ENCODE results near the gene ASAP3.
A peak's percentile ranks its signal among the peaks of the same experiment; 100 is the strongest.

The ASAP3 gene

GRCh38 chr1:23483321-23484252 is at the start of gene ASAP3:
ASAP3 (minus strand) TSS chr1:23484179; CDS start chr1:23484133, 46 bp downstream.
- DNase-seq (ENCODE audit: low read depth), result peak; percentile 39

GRCh38 chr1:23533246-23534023 is 49.5 kb upstream of the ASAP3 start:
- no peak for DNase-seq (ENCODE audit: low read depth)

DNA sequence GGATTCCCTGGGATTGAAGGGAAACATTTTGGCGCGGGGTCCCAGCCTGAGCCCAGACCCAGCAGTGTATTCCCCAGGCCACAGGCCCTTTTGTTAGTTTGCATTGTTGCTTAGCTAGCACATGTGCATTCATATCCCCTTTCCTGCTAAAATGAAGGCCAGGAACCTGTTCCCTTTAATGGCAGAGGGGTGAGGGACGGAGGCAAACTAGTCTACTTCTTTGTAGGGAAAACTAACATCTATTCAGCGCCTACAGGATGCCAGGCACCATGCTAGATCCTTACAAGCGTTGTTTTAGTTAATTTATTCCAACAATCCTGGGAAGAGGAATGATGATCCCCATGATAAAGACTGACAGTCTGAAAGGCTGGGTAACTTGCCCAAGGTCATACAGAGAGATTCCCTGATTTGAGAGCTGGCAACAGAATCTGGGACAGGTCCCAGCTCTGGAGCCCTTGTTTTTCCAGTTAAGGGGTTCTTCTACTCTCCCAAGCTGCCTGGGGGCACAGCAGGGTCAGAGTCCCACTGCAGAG is 47.6 kb upstream of the ASAP3 start:
- no peak for DNase-seq (ENCODE audit: low read depth)

DNA sequence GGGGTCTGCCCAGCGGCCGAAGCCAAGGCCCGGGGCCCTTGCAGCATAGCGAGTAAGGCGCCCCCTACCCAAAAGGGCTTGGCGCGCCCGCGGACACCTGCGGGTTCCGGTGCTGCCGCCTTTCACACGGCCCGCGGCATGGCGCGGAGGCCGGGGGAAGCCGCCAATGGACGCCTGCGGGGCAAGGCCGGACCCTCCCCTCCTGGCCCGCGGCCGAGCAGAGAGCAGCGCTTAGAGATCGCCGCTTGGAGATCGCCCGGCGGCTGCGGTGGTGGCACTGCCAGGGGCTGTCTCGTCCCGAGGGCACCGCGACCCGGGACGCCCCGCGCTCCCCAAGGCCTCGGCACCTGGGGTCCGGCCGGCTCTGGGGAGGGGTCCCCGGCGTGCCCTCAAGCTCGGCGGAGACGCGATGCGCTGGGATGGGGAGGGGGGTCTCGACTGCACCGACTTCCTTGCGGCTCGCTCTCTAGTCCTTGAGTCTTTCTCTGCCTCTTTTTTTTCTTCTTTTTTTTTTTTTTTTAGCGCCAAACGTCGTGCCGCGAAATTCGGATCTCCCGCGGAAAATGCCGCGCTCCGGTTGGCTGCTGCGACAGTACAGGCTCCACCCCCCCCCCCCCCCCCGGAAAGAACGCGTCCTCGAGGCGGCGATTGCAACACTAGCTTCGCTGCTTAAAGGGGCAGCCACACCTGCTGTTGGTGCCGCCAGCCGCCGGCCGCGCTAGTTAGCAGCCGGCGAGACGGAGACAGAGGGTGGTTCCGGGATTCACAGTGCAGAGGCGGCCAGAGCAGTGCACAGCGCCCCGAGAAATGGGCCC is 47.0 kb upstream of the ASAP3 start, which contains the start of gene E2F2:
TSS of gene E2F2 (minus strand) at position 487 of the 815 bp plus-strand sequence. CDS start at position 47, 440 bp downstream.
- peak; percentile 86 for DNase-seq (ENCODE audit: low read depth)

- no peak for DNase-seq (ENCODE audit: low read depth)
Observed at GRCh38 chr1:23530087-23530746, 46.2 kb upstream of the ASAP3 start.

- peak; percentile 27 for DNase-seq (ENCODE audit: low read depth)
Observed at GRCh38 chr1:23529146-23530086, 45.4 kb upstream of the ASAP3 start.

DNA sequence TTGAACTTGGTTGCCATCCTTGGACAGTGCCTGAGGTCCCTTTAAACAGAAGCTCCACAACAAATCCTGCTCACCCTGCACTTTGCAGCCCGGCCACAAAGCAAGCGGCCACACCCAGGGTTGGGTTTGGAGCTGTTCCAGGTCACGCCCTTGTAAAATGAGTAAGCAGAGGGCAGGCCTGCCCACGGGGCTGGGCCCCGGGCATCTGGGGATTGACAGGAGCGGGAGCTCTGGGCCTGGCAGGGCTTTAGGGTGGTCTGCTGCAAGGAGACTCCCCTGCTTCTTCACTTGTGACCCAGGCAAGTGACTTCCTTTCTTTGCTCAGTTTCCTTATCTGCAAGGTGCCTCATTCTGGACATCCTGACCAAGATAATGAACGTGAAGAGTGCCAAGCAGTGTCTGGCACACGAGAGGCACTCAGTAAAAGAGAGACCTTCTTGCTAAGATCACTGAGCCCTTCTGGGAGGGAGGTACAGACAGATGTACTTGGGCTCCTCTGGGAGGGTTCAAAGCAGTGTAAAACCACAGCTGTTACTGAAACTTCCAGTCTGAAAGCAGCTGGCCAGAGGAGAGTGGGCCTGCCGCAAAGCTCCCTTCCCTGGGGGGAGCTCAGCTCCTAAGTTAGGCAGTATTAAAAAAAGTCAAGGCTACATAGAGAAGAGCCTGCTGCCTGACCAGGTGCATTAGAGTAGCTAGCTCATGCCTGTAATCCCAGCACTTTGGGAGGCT is 44.4 kb upstream of the ASAP3 start:
- DNase-seq (ENCODE audit: low read depth), result peak; percentile 91

DNA sequence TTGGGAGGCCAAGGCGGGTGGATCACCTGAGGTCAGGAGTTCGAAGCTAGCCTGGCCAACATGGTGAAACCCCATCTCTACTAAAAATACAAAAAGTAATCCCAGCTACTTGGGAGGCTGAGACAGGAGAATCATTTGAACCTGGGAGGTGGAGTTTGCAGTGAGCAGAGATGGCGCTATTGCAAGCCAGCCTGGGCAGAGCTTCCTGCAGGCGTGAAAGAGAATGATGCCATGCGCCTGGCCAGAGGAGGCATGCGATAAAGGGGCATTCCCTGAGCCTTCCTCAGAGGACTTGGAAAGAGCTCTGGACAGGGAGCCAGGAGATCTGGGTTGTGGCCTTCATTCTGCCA is 43.9 kb upstream of the ASAP3 start:
- DNase-seq (ENCODE audit: low read depth), result no peak

DNA sequence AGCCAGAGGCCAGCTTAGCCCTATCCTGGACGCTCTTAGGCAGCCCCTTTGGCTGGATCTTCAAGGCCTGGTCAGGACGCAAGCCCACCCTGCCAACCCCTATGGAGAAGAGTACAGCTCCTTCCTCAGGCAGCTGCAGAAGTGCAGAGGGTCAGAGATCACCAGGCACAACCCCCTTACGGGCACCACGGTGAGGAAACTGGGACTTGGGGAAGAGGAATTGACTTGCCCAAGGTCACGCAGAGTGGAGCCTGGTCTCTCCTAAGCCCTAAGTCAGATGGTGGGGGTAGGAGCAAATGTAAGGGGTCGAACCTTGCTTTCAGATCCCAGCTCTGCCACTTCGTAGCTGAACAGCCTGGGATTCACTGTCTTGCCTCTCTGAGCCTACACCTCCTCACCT is 43.4 kb upstream of the ASAP3 start:
- DNase-seq (ENCODE audit: low read depth), result no peak

GRCh38 chr1:23526329-23527041 is 42.5 kb upstream of the ASAP3 start:
- no peak for DNase-seq (ENCODE audit: low read depth)

DNA sequence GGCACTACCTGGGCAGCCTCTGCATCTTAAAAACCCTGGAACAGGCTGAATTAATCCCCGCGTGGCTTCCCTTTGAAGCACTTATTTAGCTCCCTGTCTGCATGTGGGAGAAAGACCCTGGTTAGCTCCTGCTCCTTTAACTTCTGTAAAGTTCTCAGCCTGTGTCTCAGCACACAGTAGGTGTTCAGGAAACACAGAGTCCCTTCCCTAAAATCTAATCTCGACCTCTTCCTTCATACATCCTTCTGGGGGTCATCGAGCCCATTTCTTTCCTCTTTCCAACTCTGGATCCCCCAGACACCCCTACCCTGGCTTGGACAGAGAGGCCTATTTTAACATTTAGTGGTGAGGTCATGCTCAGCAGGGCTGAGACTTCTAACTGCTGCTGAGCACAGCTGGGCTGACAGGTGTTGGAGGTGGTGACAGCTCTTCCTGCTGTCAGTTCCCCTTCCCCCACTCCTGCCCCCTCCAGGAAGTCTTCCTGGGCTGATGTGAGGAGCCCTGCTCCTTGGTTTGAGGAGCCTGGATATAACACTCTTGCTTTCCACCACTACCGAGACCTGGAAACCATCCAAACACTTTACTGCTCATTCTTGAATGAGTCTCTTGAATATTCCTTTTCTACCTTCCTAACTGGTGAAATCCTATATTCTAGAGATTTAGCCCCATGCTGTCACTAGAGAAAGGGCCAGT is 41.7 kb upstream of the ASAP3 start:
- DNase-seq (ENCODE audit: low read depth), result no peak

DNA sequence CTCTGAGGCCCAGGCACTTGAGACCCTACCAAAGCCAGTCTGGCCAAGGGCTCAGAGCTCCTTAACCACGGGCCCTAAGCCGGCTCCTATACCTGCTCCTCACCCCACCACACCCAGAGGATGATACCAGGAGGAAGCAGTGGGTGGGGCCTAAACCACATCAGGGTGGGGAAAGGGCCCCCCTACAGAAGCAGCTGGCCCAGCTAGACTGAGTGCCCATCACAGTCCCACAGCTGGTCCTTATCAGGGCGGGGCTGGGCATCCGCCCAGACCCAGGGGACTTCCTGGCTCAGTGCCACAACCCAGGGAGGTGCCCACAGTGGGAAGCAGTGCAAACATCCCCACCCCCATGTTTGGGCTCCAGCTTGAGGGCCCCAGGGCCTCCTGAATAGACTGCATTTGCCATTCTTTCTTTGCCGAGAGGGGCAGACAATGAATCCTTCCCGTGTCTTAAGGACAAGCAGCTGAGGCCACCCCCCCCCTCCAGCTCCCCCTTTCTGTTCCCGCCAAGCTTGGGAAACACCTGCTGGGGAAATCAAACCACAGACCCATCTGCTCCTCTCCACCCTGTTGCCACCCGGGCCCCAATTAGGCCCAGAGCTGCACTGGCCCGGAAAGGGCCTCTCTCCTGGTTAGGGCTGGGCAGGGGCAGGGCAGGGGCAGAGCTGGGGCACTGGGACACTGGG is 40.9 kb upstream of the ASAP3 start:
- no peak for DNase-seq (ENCODE audit: low read depth)

DNA sequence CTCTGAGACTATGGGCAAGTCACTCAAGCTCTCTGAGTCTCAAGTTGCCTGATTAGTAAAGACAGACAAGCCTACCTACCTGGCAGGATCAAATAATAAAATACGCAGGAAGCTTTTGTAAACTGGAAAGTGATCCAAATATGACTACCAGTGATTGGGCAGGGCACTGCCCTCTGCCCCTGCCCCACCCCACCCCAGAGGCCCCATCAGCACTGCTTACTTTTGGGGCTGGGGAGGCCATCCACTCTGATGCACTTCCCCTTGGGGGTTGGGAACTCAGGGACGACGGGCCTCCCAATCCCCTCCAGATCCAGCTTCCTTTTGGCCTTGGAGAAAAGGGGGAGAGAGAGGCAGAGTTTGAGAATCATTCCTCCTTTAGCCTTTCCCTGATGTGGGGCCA is 40.2 kb upstream of the ASAP3 start:
- no peak for DNase-seq (ENCODE audit: low read depth)

GRCh38 chr1:23522244-23522982 is 38.4 kb upstream of the ASAP3 start:
- DNase-seq (ENCODE audit: low read depth), result no peak

DNA sequence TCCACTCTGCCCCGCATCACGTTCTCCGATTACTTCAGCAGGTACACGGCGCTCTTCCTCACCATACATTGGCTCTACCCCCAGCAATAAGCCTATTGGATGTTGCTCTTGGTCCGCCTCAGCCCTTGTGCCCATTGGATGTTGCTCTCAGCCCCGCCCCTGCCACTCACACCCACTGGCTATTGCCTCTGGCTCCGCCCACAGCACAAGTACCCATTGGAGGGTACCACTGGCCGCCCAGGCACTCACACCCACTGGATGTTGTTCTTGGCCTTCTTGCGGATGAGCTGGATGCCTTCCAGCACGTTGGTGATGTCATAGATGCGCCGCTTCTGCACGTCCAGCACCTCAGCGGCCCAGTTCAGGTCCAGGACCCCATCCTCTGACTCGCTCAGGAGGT is 37.6 kb upstream of the ASAP3 start:
- no peak for DNase-seq (ENCODE audit: low read depth)

DNA sequence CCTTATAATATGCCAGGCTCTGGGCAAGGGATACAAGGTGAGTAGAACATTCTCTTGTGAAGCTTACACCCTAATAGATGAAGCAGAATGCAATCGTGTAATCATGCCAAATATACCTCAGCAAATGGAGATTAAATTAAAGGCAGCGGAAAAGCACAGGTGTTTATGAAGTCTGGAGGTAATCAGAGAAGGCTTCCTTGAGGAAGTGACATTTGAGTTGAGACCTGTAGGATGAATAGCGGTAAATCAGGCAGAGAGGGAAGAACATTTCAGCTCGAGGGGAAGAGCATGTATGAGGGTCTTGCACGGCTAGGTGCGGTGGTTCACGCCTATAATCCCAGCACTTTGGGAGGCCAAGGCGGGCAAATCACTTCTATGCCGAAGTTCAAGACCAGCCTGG is 33.6 kb upstream of the ASAP3 start:
- DNase-seq (ENCODE audit: low read depth), result no peak

DNA sequence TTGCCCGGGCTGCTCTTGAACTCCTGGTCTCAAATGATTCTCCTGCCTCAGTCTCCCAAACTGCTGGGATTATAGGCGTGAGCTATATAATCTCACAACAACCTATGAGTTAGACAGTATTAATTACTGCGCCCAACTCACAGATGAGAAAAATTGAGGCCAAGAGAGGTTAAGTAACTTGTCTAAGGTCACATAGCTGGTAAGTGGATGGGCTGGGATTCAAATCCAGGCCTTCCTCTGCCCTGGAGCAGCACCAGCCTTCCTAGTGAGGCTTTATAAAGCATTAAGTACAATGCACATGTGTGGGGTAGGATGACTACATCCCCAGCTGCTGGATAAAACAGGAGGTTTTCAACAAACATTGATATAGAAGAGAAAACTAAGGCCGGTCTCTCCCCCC is 31.9 kb upstream of the ASAP3 start:
- DNase-seq (ENCODE audit: low read depth), result no peak

All from ELR (cell line).